Retinal pigment epithelial cell (primary cell): ENCODE measurements around the gene CATSPERD.

Experiments
- DNase-seq: peaks from one replicate; pipeline ENCODE4 v3.0.0-alpha.2; 2010; ENCODE audit warnings: low read depth
- H3K4me3 ChIP-seq: 2 replicates; pipeline ENCODE4 v1.5.1; 2011; ENCODE audit warnings: mild to moderate bottlenecking, low read length, control low read depth, moderate library complexity
- CTCF ChIP-seq: conservative IDR thresholded peaks from 2 replicates; pipeline ENCODE4 v1.5.1; 2011; ENCODE audit warnings: low read depth, low read length, control low read depth, inconsistent platforms

Gene CATSPERD

GRCh38 chr19:5793188-5793587 lies 72.8 kb downstream of the CATSPERD start:
- no peak overlapping the region for H3K4me3 ChIP-seq
- no peak for DNase-seq
- no peak for TF ChIP-seq CTCF

- no peak for TF ChIP-seq CTCF
- H3K4me3 ChIP-seq, result no peak overlapping the region
- no peak for DNase-seq
Observed at GRCh38 chr19:5795382-5795919, 75.0 kb downstream of the CATSPERD start.

- H3K4me3 ChIP-seq, result no peak overlapping the region
- DNase-seq, result no peak
- TF ChIP-seq CTCF, result no peak
Observed at GRCh38 chr19:5798244-5798643, 77.8 kb downstream of the CATSPERD start.

GRCh38 chr19:5799247-5800241 lies 79.1 kb downstream of the CATSPERD start:
- no peak overlapping the region for H3K4me3 ChIP-seq
- no peak for DNase-seq
- no peak for TF ChIP-seq CTCF

GRCh38 chr19:5800361-5801270 lies 80.2 kb downstream of the CATSPERD start:
- TF ChIP-seq CTCF, result no peak
- no peak for DNase-seq
- H3K4me3 ChIP-seq, result no peak overlapping the region

GRCh38 chr19:5801796-5802619 lies 81.6 kb downstream of the CATSPERD start:
- no peak for DNase-seq
- TF ChIP-seq CTCF, result no peak
- H3K4me3 ChIP-seq, result no peak overlapping the region
